HepG2 (cell line): ENCODE measurements around the gene TCF12. TPM values are rescaled to one million over a fixed set of nuclear protein-coding genes. Genes with fewer than 3 reads are reported as not detected.
A peak's percentile ranks its signal among the peaks of the same experiment; 100 is the strongest.

Experiments used
- ATAC-seq: fragments of 200-7000 bp; cut with Tn5 transposase; 3 replicates; pipeline ENCODE4 v1.9.1; 2020; ENCODE audit warnings: mild to moderate bottlenecking, moderate library complexity
- BruUV-seq: library from RNA; stranded (reverse); fragments of 400-500 nt; replicated peaks from 2 replicates; lab custom pipeline; 2021; lab: Mats Ljungman, UMichigan
- CTCF ChIA-PET: fragments of 300-600 bp; formaldehyde crosslinking; extraction: SDS; loops from one replicate; lab custom pipeline; 2021; ENCODE audit warnings: low total read pairs, inconsistent platforms, low intra/inter-chr PET ratio; lab: Yijun Ruan, JAX
- POLR2A ChIA-PET: fragments of 350-600 bp; sonication (Branson Sonifier 250); formaldehyde crosslinking; loops from one replicate; lab custom pipeline; 2020; ENCODE audit warnings: antibody characterized with exemption, inconsistent platforms; lab: Yijun Ruan, JAX
- DNase-seq: peaks from one replicate; pipeline ENCODE4 v3.0.0-alpha.2; 2015; ENCODE audit warnings: low spot score
- FAIRE-seq: peaks from 3 replicates; lab custom pipeline; 2011; peaks lifted over from hg19 to GRCh38; lab: Jason Lieb, UNC
- H2AFZ ChIP-seq: one replicate; pipeline ENCODE4 v1.6.1; 2011; ENCODE audit warnings: low read length, inconsistent platforms
- H3K27ac ChIP-seq: fragments of 300-600 bp; 3 replicates; pipeline ENCODE4 v1.8.0; 2011; ENCODE audit warnings: mixed run types, mild to moderate bottlenecking, mixed read lengths, low read length, inconsistent platforms; ENCODE audit not compliant: insufficient read depth; ENCODE audit errors: extremely low read length
- H3K27me3 ChIP-seq, 2 experiments: fragments of 200-600 bp in 1 of 2; 2 replicates in 1 of 2; 3 replicates in 1 of 2; pipeline versions ENCODE4 v1.6.0 to v1.8.0; 2011; ENCODE audit warnings: low read length in 2 of 2, mild to moderate bottlenecking in 2 of 2, moderate library complexity in 2 of 2, inconsistent platforms in 1 of 2; ENCODE audit not compliant: insufficient read depth in 2 of 2, control insufficient read depth in 1 of 2
- H3K36me3 ChIP-seq, 2 experiments: fragments of 200-600 bp in 1 of 2; replicated peaks in 1 of 2; 2 replicates in 1 of 2; 3 replicates in 1 of 2; pipeline versions ENCODE4 v1.5.1 to v1.8.0; 2011; ENCODE audit warnings: low read length in 2 of 2, inconsistent platforms in 1 of 2; ENCODE audit not compliant: insufficient read depth in 2 of 2, control insufficient read depth in 1 of 2
- H3K4me1 ChIP-seq: 2 replicates; pipeline ENCODE4 v1.5.1; 2012; ENCODE audit warnings: low read length, inconsistent platforms; ENCODE audit not compliant: insufficient read depth
- H3K4me2 ChIP-seq: 2 replicates; pipeline ENCODE4 v1.6.0; 2011; ENCODE audit warnings: low read depth, low read length, inconsistent platforms
- H3K4me3 ChIP-seq, 3 experiments: fragments of 200-600 bp in 1 of 3; sonication (generic), shearing (Covaris generic) in 1 of 3; replicated peaks in 1 of 3; 2 replicates each; pipeline ENCODE4 v1.5.1; 2011 to 2016; ENCODE audit warnings: low read length in 3 of 3, inconsistent platforms in 2 of 3, low read depth in 2 of 3, mild to moderate bottlenecking in 2 of 3, control low read depth in 1 of 3, mixed read lengths in 1 of 3; ENCODE audit not compliant: insufficient read depth in 1 of 3
- H3K79me2 ChIP-seq: one replicate; pipeline ENCODE4 v1.6.1; 2011; ENCODE audit warnings: low read length, inconsistent platforms; ENCODE audit not compliant: insufficient read depth
- H3K9ac ChIP-seq: 2 replicates; pipeline ENCODE4 v1.6.0; 2011; ENCODE audit warnings: mild to moderate bottlenecking, low read depth, low read length, inconsistent platforms; ENCODE audit not compliant: insufficient read depth
- H3K9me3 ChIP-seq: 2 replicates; pipeline ENCODE4 v1.5.1; 2012; ENCODE audit warnings: mild to moderate bottlenecking, low read length
- H4K20me1 ChIP-seq: 2 replicates; pipeline ENCODE4 v1.6.0; 2011; ENCODE audit warnings: inconsistent platforms, mild to moderate bottlenecking, low read length, moderate library complexity; ENCODE audit not compliant: insufficient read depth
- ARNT2 ChIP-seq: sonication (generic); formaldehyde crosslinking; IDR thresholded peaks from 2 replicates; pipeline ENCODE4 v1.8.0; 2022; ENCODE audit warnings: mild to moderate bottlenecking, low read depth, missing genetic modification reagents, moderate library complexity
- ERF ChIP-seq: IDR thresholded peaks from 2 replicates; pipeline ENCODE4 v1.6.1; 2018; ENCODE audit warnings: missing biosample characterization, missing genetic modification reagents
- ESRRA ChIP-seq: sonication (generic); formaldehyde crosslinking; IDR thresholded peaks from 2 replicates; pipeline ENCODE4 v1.5.1; 2020; ENCODE audit warnings: mild to moderate bottlenecking, low read depth, missing genetic modification reagents
- GATAD2A ChIP-seq: IDR thresholded peaks from 2 replicates; pipeline ENCODE4 v1.6.1; 2016
- KAT2B ChIP-seq: fragments of 150-350 bp; IDR thresholded peaks from 2 replicates; pipeline ENCODE4 v1.6.1; 2014; ENCODE audit warnings: low read depth, low read length, borderline replicate concordance
- NFE2 ChIP-seq: sonication (generic); formaldehyde crosslinking; IDR thresholded peaks from 2 replicates; pipeline ENCODE4 v1.4.0; 2020; ENCODE audit warnings: missing genetic modification reagents
- ZNF282 ChIP-seq: fragments of 450-650 bp; IDR thresholded peaks from 2 replicates; pipeline ENCODE4 v1.6.1; 2018; ENCODE audit not compliant: partially characterized antibody
- ZNF333 ChIP-seq: sonication (generic); formaldehyde crosslinking; IDR thresholded peaks from 2 replicates; pipeline ENCODE4 v1.4.0; 2020; ENCODE audit warnings: mild to moderate bottlenecking, missing genetic modification reagents, borderline replicate concordance
- ZNF850 ChIP-seq: sonication (generic); formaldehyde crosslinking; conservative IDR thresholded peaks from 2 replicates; pipeline ENCODE4 v1.9.0; 2021; ENCODE audit warnings: mild to moderate bottlenecking, missing genetic modification reagents
- WGBS: methylation state at CpG from one replicate; pipeline ENCODE4 v1.1.6; 2017; ENCODE audit warnings: low lambda C conversion rate; 5-methylcytosine and 5-hydroxymethylcytosine counted together
- in situ Hi-C: cut with HindIII; loops from 2 replicates; pipeline ENCODE4 v1.10.0; 2017; ENCODE audit warnings: low pct_unique_long_range_greater_than_20kb; ENCODE audit not compliant: extremely low pct_ligation_motif_present
- intact Hi-C: fragments of 100-400 bp; cut with micrococcal nuclease; formaldehyde crosslinking; loops from one replicate; pipeline ENCODE4 v1.10.0; 2022; ENCODE audit not compliant: unreplicated experiment
- polyA plus RNA-seq, 8 experiments: library from polyadenylated mRNA; depleted of rRNA in 3 of 8; stranded (reverse) in 7 of 8; unstranded in 1 of 8; fragments of >200 nt; fragmentation: Illumina TruSeq in 4 of 8; extraction: Trizol in 4 of 8; gene quantifications; 2 replicates each; pipeline versions ENCODE4 v1.2.1 to v1.2.3, GENCODE V29; 2011 to 2016; ENCODE audit warnings: low read depth in 4 of 8, missing spikeins in 1 of 8, mixed read lengths in 1 of 8; ENCODE audit not compliant: insufficient read depth in 1 of 8
- total RNA-seq, 5 experiments: library from RNA; depleted of rRNA; stranded (reverse); fragments of >200 nt; fragmentation: Illumina TruSeq; extraction: Trizol; gene quantifications; 2 replicates each; pipeline ENCODE4 v1.2.3, GENCODE V29; 2016; ENCODE audit warnings: low read depth in 1 of 5
- TF ChIP-seq, protein P1 (sequence below): IDR thresholded peaks from 2 replicates; pipeline ENCODE4 v1.6.1; 2016; ENCODE audit warnings: low read depth, missing genetic modification reagents, missing compliant biosample characterization

The TCF12 gene
- total and polyA plus RNA-seq, 2 of the 13 experiments (the other 11 are each of a cell fraction or from before 2014, with no cell fraction given), result 48.6 to 51.1 TPM

- no peak for TF ChIP-seq KAT2B
- no peak for TF ChIP-seq ARNT2 (CRISPR knock-in tag)
- no peak for TF ChIP-seq ERF (CRISPR knock-in tag)
- TF ChIP-seq, protein P1, sequence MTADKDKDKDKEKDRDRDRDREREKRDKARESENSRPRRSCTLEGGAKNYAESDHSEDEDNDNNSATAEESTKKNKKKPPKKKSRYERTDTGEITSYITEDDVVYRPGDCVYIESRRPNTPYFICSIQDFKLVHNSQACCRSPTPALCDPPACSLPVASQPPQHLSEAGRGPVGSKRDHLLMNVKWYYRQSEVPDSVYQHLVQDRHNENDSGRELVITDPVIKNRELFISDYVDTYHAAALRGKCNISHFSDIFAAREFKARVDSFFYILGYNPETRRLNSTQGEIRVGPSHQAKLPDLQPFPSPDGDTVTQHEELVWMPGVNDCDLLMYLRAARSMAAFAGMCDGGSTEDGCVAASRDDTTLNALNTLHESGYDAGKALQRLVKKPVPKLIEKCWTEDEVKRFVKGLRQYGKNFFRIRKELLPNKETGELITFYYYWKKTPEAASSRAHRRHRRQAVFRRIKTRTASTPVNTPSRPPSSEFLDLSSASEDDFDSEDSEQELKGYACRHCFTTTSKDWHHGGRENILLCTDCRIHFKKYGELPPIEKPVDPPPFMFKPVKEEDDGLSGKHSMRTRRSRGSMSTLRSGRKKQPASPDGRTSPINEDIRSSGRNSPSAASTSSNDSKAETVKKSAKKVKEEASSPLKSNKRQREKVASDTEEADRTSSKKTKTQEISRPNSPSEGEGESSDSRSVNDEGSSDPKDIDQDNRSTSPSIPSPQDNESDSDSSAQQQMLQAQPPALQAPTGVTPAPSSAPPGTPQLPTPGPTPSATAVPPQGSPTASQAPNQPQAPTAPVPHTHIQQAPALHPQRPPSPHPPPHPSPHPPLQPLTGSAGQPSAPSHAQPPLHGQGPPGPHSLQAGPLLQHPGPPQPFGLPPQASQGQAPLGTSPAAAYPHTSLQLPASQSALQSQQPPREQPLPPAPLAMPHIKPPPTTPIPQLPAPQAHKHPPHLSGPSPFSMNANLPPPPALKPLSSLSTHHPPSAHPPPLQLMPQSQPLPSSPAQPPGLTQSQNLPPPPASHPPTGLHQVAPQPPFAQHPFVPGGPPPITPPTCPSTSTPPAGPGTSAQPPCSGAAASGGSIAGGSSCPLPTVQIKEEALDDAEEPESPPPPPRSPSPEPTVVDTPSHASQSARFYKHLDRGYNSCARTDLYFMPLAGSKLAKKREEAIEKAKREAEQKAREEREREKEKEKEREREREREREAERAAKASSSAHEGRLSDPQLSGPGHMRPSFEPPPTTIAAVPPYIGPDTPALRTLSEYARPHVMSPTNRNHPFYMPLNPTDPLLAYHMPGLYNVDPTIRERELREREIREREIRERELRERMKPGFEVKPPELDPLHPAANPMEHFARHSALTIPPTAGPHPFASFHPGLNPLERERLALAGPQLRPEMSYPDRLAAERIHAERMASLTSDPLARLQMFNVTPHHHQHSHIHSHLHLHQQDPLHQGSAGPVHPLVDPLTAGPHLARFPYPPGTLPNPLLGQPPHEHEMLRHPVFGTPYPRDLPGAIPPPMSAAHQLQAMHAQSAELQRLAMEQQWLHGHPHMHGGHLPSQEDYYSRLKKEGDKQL (CRISPR knock-in tag), result peak; percentile 62; the same call in 1 of the 2 replicates
- TF ChIP-seq GATAD2A (CRISPR knock-in tag), result peak; percentile 76
- TF ChIP-seq ZNF282, result no peak
- no peak for TF ChIP-seq ZNF333 (CRISPR knock-in tag)
Measured at GRCh38 chr15:57307527-57308169, 389.2 kb downstream of the TCF12 start (continued).

GRCh38 chr15:57308170-57308545, 389.7 kb downstream of the TCF12 start:
- ChIA-PET CTCF (interaction anchor here (1.4 to 2.2 kb wide), 3 partner anchors 162 to 811 kb away, joined by 4 to 7 read pairs (median 4); no protein-coding TSS in a partner anchor), POLR2A (no interaction called here)
- H3K27ac ChIP-seq, result no peak overlapping the region
- FAIRE-seq, result no peak
- no peak for DNase-seq
- in situ Hi-C loops, result loop anchor here (5.0 to 10.0 kb wide), 3 partner anchors 161 to 813 kb away; no protein-coding TSS in a partner anchor
- H3K4me2 ChIP-seq, result no peak overlapping the region
- whole genome bisulfite sequencing, result 79% methylated on average over 5 of the region's 5 CpGs
- no peaks in the 10 kb centered on the region for H3K36me3 ChIP-seq
- no peaks in the 10 kb centered on the region for H3K9me3 ChIP-seq
- no peak overlapping the region for H2AFZ ChIP-seq
- ATAC-seq, result no peak
- H3K79me2 ChIP-seq, result no peaks in the 10 kb centered on the region
- TF ChIP-seq ESRRA (CRISPR knock-in tag), result no peak
- no peak for TF ChIP-seq ZNF850 (CRISPR knock-in tag)
- no peak for TF ChIP-seq GATAD2A (CRISPR knock-in tag)
- no peak for TF ChIP-seq NFE2
- no peaks in the 10 kb centered on the region for H3K27me3 ChIP-seq
- H3K4me1 ChIP-seq, result peaks cover 48% of the 10 kb centered on the region
- H4K20me1 ChIP-seq, result no peaks in the 10 kb centered on the region
- no peak overlapping the region for H3K4me3 ChIP-seq
- no TSS peak for BruUV-seq
- intact Hi-C loops, result no loop called here
- no peak overlapping the region for H3K9ac ChIP-seq
